ENCODE measurements around the gene TSC22D4. TPM values are rescaled to one million over a fixed set of nuclear protein-coding genes. Genes with fewer than 3 reads are reported as not detected.
"Not testable (repeated sequence)": the region's sequence is repeated elsewhere in the genome, so short reads cannot be mapped to it uniquely, and the experiment has no call there.

The TSC22D4 gene
- 10 to 100 TPM; 78.5 to 85.7 TPM for total RNA-seq

GRCh38 chr7:100478958-100479660 lies at the start of gene TSC22D4:
TSC22D4 (minus strand) TSS chr7:100479214; CDS start chr7:100478038, 1,176 bp downstream.
- POLR2A ChIA-PET, result no interaction called here
- CTCF ChIA-PET, result interaction anchor here (0.6 to 2.7 kb wide), 13 partner anchors 9 to 373 kb away, joined by 3 to 15 read pairs (median 4); partner anchors contain the start of genes LRCH4, PPP1R35 and SLC12A9

GRCh38 chr7:100528108-100528866 lies 49.3 kb upstream of the TSC22D4 start:
- H3K27ac Mint-ChIP-seq, result not testable (repeated sequence)
- POLR2A ChIA-PET, result interaction anchor here (1.0 to 1.3 kb wide), 2 partner anchors 9 to 17 kb away, joined by 3 read pairs; no protein-coding TSS in a partner anchor

More at GRCh38 chr7:100478958-100479660, at the start of gene TSC22D4:
- Mint-ChIP-seq H3K27ac (peak within 1 kb of the TSS; percentile 94), H3K4me3 (peak within 1 kb of the TSS; percentile 92), H3K27me3 (no peaks in the 10 kb centered on the region), H3K4me1 (peaks cover 41% of the 10 kb centered on the region), H3K36me3 (ENCODE audit: low read depth) (peaks cover 32% of the 10 kb centered on the region), H3K9me3 (ENCODE audit: low read depth) (no peaks in the 10 kb centered on the region)
- peak; percentile 79 for ATAC-seq
- intact Hi-C loops (cut with DNase I, micrococcal nuclease), result loop anchor here (1.0 to 2.0 kb wide), 12 partner anchors 43 to 396 kb away; partner anchors contain the start of genes FBXO24 (in 2 of the 2), LRCH4 (in 2 of the 2), AP4M1 (in 1 of the 2) and GIGYF1 (in 1 of the 2)
- peak; percentile 96 for DNase-seq

DNA sequence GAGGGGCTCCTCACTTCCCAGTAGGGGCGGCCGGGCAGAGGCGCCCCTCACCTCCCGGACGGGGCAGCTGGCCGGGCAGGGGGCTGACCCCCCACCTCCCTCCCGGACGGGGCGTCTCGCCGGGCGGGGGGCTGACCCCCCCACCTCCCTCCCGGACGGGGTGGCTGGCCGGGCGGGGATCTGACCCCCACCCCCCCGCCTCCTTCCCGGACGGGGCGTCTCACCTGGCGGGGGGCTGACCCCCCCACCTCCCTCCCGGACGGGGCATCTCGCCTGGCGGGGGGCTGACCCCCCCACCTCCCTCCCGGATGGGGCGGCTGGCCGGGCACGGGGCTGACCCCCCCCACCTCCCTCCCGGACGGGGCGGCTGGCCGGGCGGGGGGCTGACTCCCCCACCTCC lies 44.2 kb upstream of the TSC22D4 start:
- H3K9me3 Mint-ChIP-seq (ENCODE audit: low read depth); H3K4me3 Mint-ChIP-seq; CTCF ChIA-PET; POLR2A ChIA-PET; ATAC-seq; H3K27me3 Mint-ChIP-seq; intact Hi-C loops (cut with DNase I, micrococcal nuclease); H3K36me3 Mint-ChIP-seq (ENCODE audit: low read depth); DNase-seq; H3K27ac Mint-ChIP-seq: not testable (repeated sequence)
- H3K4me1 Mint-ChIP-seq, result peaks cover 15% of the 10 kb centered on the region

More at GRCh38 chr7:100528108-100528866, 49.3 kb upstream of the TSC22D4 start:
- H3K9me3 Mint-ChIP-seq (ENCODE audit: low read depth); H3K27me3 Mint-ChIP-seq; intact Hi-C loops (cut with DNase I, micrococcal nuclease); ATAC-seq; H3K36me3 Mint-ChIP-seq (ENCODE audit: low read depth); H3K4me3 Mint-ChIP-seq; DNase-seq: not testable (repeated sequence)
- CTCF ChIA-PET, result interaction anchor here (0.6 to 1.6 kb wide), 8 partner anchors 8 to 423 kb away, joined by 3 to 6 read pairs (median 3); partner anchors contain the start of gene ZCWPW1
- H3K4me1 Mint-ChIP-seq, result peaks cover 15% of the 10 kb centered on the region

GRCh38 chr7:100521909-100522593 lies 43.0 kb upstream of the TSC22D4 start:
- POLR2A ChIA-PET, result interaction anchor here (0.5 kb wide), 1 partner anchor 91 kb away, joined by 4 read pairs; no protein-coding TSS in a partner anchor

GRCh38 chr7:100521076-100521475 lies 42.1 kb upstream of the TSC22D4 start:
- DNase-seq, result no peak
- no peaks in the 10 kb centered on the region for H3K27me3 Mint-ChIP-seq
- no peak for ATAC-seq
- peaks cover 12% of the 10 kb centered on the region for H3K4me1 Mint-ChIP-seq
- H3K4me3 Mint-ChIP-seq, result no peak overlapping the region
- ChIA-PET POLR2A (no interaction called here), CTCF (interaction anchor here (1.5 kb wide), 1 partner anchor 118 kb away, joined by 3 read pairs; no protein-coding TSS in a partner anchor)
- intact Hi-C loops (cut with DNase I, micrococcal nuclease), result no loop called here
- H3K36me3 Mint-ChIP-seq (ENCODE audit: low read depth), result no peaks in the 10 kb centered on the region
- no peak overlapping the region for H3K27ac Mint-ChIP-seq
- no peaks in the 10 kb centered on the region for H3K9me3 Mint-ChIP-seq (ENCODE audit: low read depth)

More at GRCh38 chr7:100521909-100522593, 43.0 kb upstream of the TSC22D4 start:
- H3K36me3 Mint-ChIP-seq (ENCODE audit: low read depth); ATAC-seq; H3K4me3 Mint-ChIP-seq; DNase-seq; H3K4me1 Mint-ChIP-seq; intact Hi-C loops (cut with DNase I, micrococcal nuclease); H3K27me3 Mint-ChIP-seq; H3K27ac Mint-ChIP-seq; H3K9me3 Mint-ChIP-seq (ENCODE audit: low read depth): not testable (repeated sequence)
- CTCF ChIA-PET, result interaction anchor here (0.9 to 1.5 kb wide), 2 partner anchors 10 to 117 kb away, joined by 3 read pairs; no protein-coding TSS in a partner anchor

- no peak for ATAC-seq
- no peaks in the 10 kb centered on the region for H3K27me3 Mint-ChIP-seq
- ChIA-PET POLR2A (no interaction called here), CTCF (interaction anchor here (0.9 kb wide), 1 partner anchor 40 kb away, joined by 3 read pairs; no protein-coding TSS in a partner anchor)
- H3K9me3 Mint-ChIP-seq (ENCODE audit: low read depth), result no peaks in the 10 kb centered on the region
- H3K4me3 Mint-ChIP-seq, result no peak overlapping the region
- intact Hi-C loops (cut with DNase I, micrococcal nuclease), result no loop called here
- no peak for DNase-seq
- H3K36me3 Mint-ChIP-seq (ENCODE audit: low read depth), result no peaks in the 10 kb centered on the region
- H3K4me1 Mint-ChIP-seq, result peaks cover 22% of the 10 kb centered on the region
- H3K27ac Mint-ChIP-seq, result no peak overlapping the region
Measured at GRCh38 chr7:100520138-100520537, 41.1 kb upstream of the TSC22D4 start.

GRCh38 chr7:100519580-100519979 lies 40.6 kb upstream of the TSC22D4 start:
- Mint-ChIP-seq H3K27me3 (no peaks in the 10 kb centered on the region), H3K4me3 (no peak overlapping the region), H3K27ac (no peak overlapping the region), H3K9me3 (ENCODE audit: low read depth) (no peaks in the 10 kb centered on the region), H3K4me1 (peaks cover 24% of the 10 kb centered on the region), H3K36me3 (ENCODE audit: low read depth) (no peaks in the 10 kb centered on the region)
- ATAC-seq (no peak), DNase-seq (no peak)
- ChIA-PET POLR2A (interaction anchor here (0.7 kb wide), 1 partner anchor 8 kb away, joined by 3 read pairs; no protein-coding TSS in a partner anchor), CTCF (interaction anchor here (0.9 kb wide), 1 partner anchor 40 kb away, joined by 3 read pairs; no protein-coding TSS in a partner anchor)
- intact Hi-C loops (cut with DNase I, micrococcal nuclease), result no loop called here

DNA sequence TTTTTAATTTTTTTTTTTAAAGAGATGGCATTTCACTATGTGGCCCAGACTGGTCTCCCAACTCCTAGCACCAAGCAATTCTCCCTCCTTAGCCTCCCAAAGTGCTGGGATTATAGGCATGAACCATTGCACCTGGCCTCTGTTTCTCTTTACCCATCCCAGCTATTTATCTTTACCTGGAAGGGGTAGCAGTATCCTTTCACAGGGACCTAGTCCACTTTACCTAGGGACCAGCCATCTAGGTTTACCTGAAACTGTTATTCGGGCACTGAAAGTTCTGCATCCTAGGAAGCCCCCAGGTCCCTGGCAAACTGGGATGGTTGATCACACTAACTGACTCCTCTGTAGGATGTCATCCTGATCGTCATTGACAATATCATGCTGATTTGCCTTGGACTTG lies 38.3 kb upstream of the TSC22D4 start:
- no peak overlapping the region for H3K27ac Mint-ChIP-seq
- no peak overlapping the region for H3K4me3 Mint-ChIP-seq
- ChIA-PET POLR2A (no interaction called here), CTCF (interaction anchor here (0.6 to 1.5 kb wide), 5 partner anchors 12 to 806 kb away, joined by 3 to 5 read pairs (median 4); partner anchors contain the start of genes AGFG2 and MOSPD3)
- no peaks in the 10 kb centered on the region for H3K36me3 Mint-ChIP-seq (ENCODE audit: low read depth)
- peaks cover 27% of the 10 kb centered on the region for H3K4me1 Mint-ChIP-seq
- ATAC-seq (no peak), DNase-seq (no peak)
- no peaks in the 10 kb centered on the region for H3K27me3 Mint-ChIP-seq
- H3K9me3 Mint-ChIP-seq (ENCODE audit: low read depth), result no peaks in the 10 kb centered on the region
- intact Hi-C loops (cut with DNase I, micrococcal nuclease), result no loop called here

- Mint-ChIP-seq H3K4me1 (peaks cover 27% of the 10 kb centered on the region), H3K36me3 (ENCODE audit: low read depth) (no peaks in the 10 kb centered on the region), H3K27ac (peak overlapping the region; percentile 47), H3K4me3 (no peak overlapping the region), H3K27me3 (no peaks in the 10 kb centered on the region), H3K9me3 (ENCODE audit: low read depth) (no peaks in the 10 kb centered on the region)
- peak; percentile 47 for ATAC-seq
- intact Hi-C loops (cut with DNase I, micrococcal nuclease), result no loop called here
- ChIA-PET CTCF (interaction anchor here (0.7 to 1.2 kb wide), 5 partner anchors 23 to 87 kb away, joined by 3 to 5 read pairs (median 3); no protein-coding TSS in a partner anchor), POLR2A (no interaction called here)
- peak; percentile 27 for DNase-seq
Measured at GRCh38 chr7:100516135-100516812, 37.3 kb upstream of the TSC22D4 start.

DNA sequence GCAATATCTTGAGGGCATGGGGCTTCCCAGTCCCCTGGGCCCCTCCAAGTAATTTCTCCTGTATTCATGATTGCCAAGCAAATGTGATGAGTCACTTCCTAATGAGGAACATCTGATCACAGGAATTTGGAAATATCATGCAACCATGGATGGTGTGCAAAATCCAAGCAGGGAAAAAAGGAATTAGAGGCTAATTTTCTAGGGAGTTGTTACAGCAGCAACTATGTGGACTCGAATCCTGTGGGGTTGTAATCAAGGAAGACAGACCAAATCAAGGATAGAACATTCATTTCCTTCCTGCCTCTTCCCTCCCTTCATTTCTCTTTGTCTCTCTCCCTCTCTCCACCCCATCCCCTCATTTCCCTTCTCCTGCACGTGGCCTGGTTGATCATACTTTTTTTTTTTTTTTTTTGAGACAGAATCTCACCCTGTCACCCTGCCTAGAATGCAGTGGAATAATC lies 36.1 kb upstream of the TSC22D4 start:
- Mint-ChIP-seq H3K36me3 (ENCODE audit: low read depth) (no peaks in the 10 kb centered on the region), H3K9me3 (ENCODE audit: low read depth) (no peaks in the 10 kb centered on the region), H3K4me1 (peaks cover 26% of the 10 kb centered on the region), H3K4me3 (no peak overlapping the region), H3K27ac (no peak overlapping the region), H3K27me3 (no peaks in the 10 kb centered on the region)
- ChIA-PET CTCF (interaction anchor here (0.5 to 1.2 kb wide), 2 partner anchors 22 to 51 kb away, joined by 3 read pairs; no protein-coding TSS in a partner anchor), POLR2A (interaction anchor here (0.8 kb wide), 1 partner anchor 207 kb away, joined by 3 read pairs; no protein-coding TSS in a partner anchor)
- intact Hi-C loops (cut with DNase I, micrococcal nuclease), result no loop called here
- DNase-seq, result no peak
- no peak for ATAC-seq
